Putamen (tissue), 1 donor: Measurements from ENCODE around the gene NUP93.
A peak's percentile ranks its signal among the peaks of the same experiment; 100 is the strongest.
"Not testable (repeated sequence)": the region's sequence is repeated elsewhere in the genome, so short reads cannot be mapped to it uniquely, and the experiment has no call there.

Source experiments
- DNase-seq: peaks from one replicate; pipeline ENCODE4 v3.0.0-alpha.2; 2016; ENCODE audit warnings: low spot score

NUP93 gene

GRCh38 chr16:56849690-56850680, 120.1 kb downstream of the NUP93 start:
- peak; percentile 57 for DNase-seq

GRCh38 chr16:56851671-56852400, 121.9 kb downstream of the NUP93 start:
- DNase-seq: no peak

- DNase-seq: no peak
Observed at GRCh38 chr16:56852401-56852730, 122.4 kb downstream of the NUP93 start.

- no peak for DNase-seq
Observed at GRCh38 chr16:56852968-56853367, 123.0 kb downstream of the NUP93 start.

- no peak for DNase-seq
Observed at GRCh38 chr16:56855201-56855600, 125.3 kb downstream of the NUP93 start.

- no peak for DNase-seq
Observed at GRCh38 chr16:56855946-56856345, 126.0 kb downstream of the NUP93 start.

- DNase-seq: no peak
Observed at GRCh38 chr16:56856876-56857447, 127.0 kb downstream of the NUP93 start.

GRCh38 chr16:56858374-56858773, 128.4 kb downstream of the NUP93 start:
- no peak for DNase-seq

GRCh38 chr16:56859636-56860035, 129.7 kb downstream of the NUP93 start:
- DNase-seq: no peak

GRCh38 chr16:56860226-56861020, 130.5 kb downstream of the NUP93 start:
- DNase-seq: no peak

GRCh38 chr16:56861092-56861610, 131.2 kb downstream of the NUP93 start:
- DNase-seq: no peak

GRCh38 chr16:56861756-56862155, 131.8 kb downstream of the NUP93 start:
- no peak for DNase-seq

GRCh38 chr16:56862776-56863175, 132.8 kb downstream of the NUP93 start:
- no peak for DNase-seq

GRCh38 chr16:56864960-56865359, 135.0 kb downstream of the NUP93 start, which contains the start of gene SLC12A3:
TSS of gene SLC12A3 (plus strand) at chr16:56865207. CDS start at chr16:56865236, 29 bp downstream.
- no peak for DNase-seq

GRCh38 chr16:56865394-56866062, 135.6 kb downstream of the NUP93 start:
- DNase-seq: no peak

- DNase-seq: peak; percentile 28
Observed at GRCh38 chr16:56866955-56867830, 137.3 kb downstream of the NUP93 start.

GRCh38 chr16:56868175-56868574, 138.2 kb downstream of the NUP93 start:
- no peak for DNase-seq

- DNase-seq: not testable (repeated sequence)
Observed at GRCh38 chr16:56868766-56869165, 138.8 kb downstream of the NUP93 start.

- no peak for DNase-seq
Observed at GRCh38 chr16:56869513-56870275, 139.8 kb downstream of the NUP93 start.
